Measurements from ENCODE around the gene TMA7. TPM values are rescaled to one million over a fixed set of nuclear protein-coding genes. Genes with fewer than 3 reads are reported as not detected.

The TMA7 gene
- total and polyA plus RNA-seq, 10 of the 15 experiments (the other 5 are each of a cell fraction or from before 2014, with no cell fraction given): 319 to 1,760 (median 752) TPM

GRCh38 chr3:48434591-48435222 is 5.3 kb upstream of the TMA7 start:
- Histone ChIP-seq H3K27me3 (replicated peaks in 1 of 2; ENCODE audit: control insufficient read depth in 2 of 2, insufficient read depth in 2 of 2, low read length in 1 of 2) (no peaks in the 10 kb centered on the region), H3K4me2 (ENCODE audit: control insufficient read depth, insufficient read depth) (no peak overlapping the region), H3K9ac (ENCODE audit: control insufficient read depth, insufficient read depth, low read length) (no peak overlapping the region), H2AFZ (ENCODE audit: control insufficient read depth, low read depth, low read length) (no peak overlapping the region), H3K27ac (ENCODE audit: control insufficient read depth, insufficient read depth) (no peak overlapping the region), H4K20me1 (ENCODE audit: control insufficient read depth, insufficient read depth) (no peaks in the 10 kb centered on the region), H3K79me2 (ENCODE audit: control insufficient read depth, insufficient read depth, low read length) (peaks cover 9% of the 10 kb centered on the region), H3K36me3 (ENCODE audit: control insufficient read depth in 2 of 2, insufficient read depth in 2 of 2, low read length in 1 of 2) (peaks cover 2 to 16% of the 10 kb centered on the region in 2 experiments; a peak in 2 of 4 replicates), H3K9me3 (replicated peaks; ENCODE audit: control insufficient read depth, insufficient read depth, low read length) (no peaks in the 10 kb centered on the region), H3K4me1 (ENCODE audit: control insufficient read depth, insufficient read depth, low read length) (peaks cover 29% of the 10 kb centered on the region), H3K4me3 (no peak overlapping the region)
- FAIRE-seq (no peak), ATAC-seq (no peak), DNase-seq (ENCODE audit: low read depth, low spot score) (no peak)
- WGBS (ENCODE audit: insufficient coverage, insufficient replicate concordance, low lambda C conversion rate, missing lambda C conversion rate): 76% methylated on average over 15 of the region's 15 CpGs
- ChIA-PET RAD21 (ENCODE audit: unreplicated experiment) (interaction anchor here (2.7 to 3.5 kb wide), 2 partner anchors 33 to 34 kb away, joined by 28 to 259 read pairs; no protein-coding TSS in a partner anchor), CTCF (interaction anchor here (1.0 to 12.5 kb wide), 12 partner anchors 17 to 395 kb away, joined by 3 to 757 read pairs (median 62); partner anchors contain the start of genes CAMP and PFKFB4), SMC1A (ENCODE audit: uncharacterized antibody, unreplicated experiment) (interaction anchor here (0.9 to 11.5 kb wide), 4 partner anchors 33 to 204 kb away, joined by 3 to 287 read pairs (median 34); no protein-coding TSS in a partner anchor), POLR2A (no interaction called here)
- TF ChIP-seq USF1 (IDR thresholded peaks at IDR 0.05; ENCODE audit: borderline replicate concordance, extremely low read length, insufficient read depth, low read depth, low read length) (peak; percentile 61), TCF7 (IDR thresholded peaks at IDR 0.05; ENCODE audit: borderline replicate concordance) (no peak)
- no TSS peak for BruUV-seq (replicated peaks)
- intact Hi-C loops (cut with micrococcal nuclease; ENCODE audit: unreplicated experiment) (no loop called here), in situ Hi-C loops (cut with MboI) (loop anchor here (5.0 kb wide), 3 partner anchors 32 to 202 kb away; no protein-coding TSS in a partner anchor)

GRCh38 chr3:48435223-48435595 is 4.8 kb upstream of the TMA7 start:
- ChIA-PET SMC1A (ENCODE audit: uncharacterized antibody, unreplicated experiment) (interaction anchor here (0.6 to 11.5 kb wide), 32 partner anchors 9 to 269 kb away, joined by 3 to 287 read pairs (median 9); partner anchors contain the start of genes ATRIP, CDC25A, PFKFB4 and SLC26A6), CTCF (interaction anchor here (1.0 to 12.5 kb wide), 45 partner anchors 8 to 913 kb away, joined by 3 to 757 read pairs (median 17); partner anchors contain the start of genes ATRIP, CAMP, CDC25A and NME6), RAD21 (ENCODE audit: unreplicated experiment) (interaction anchor here (1.3 to 4.9 kb wide), 27 partner anchors 9 to 250 kb away, joined by 3 to 259 read pairs (median 13); partner anchors contain the start of genes CDC25A, PFKFB4 and ZNF589), POLR2A (interaction anchor here (1.2 to 2.4 kb wide), 4 partner anchors 35 to 241 kb away, joined by 4 to 11 read pairs (median 5); no protein-coding TSS in a partner anchor)
- no peak for ATAC-seq
- H3K4me3 ChIP-seq: no peak overlapping the region
- peaks cover 2 to 16% of the 10 kb centered on the region in 2 experiments; a peak in 2 of 4 replicates for H3K36me3 ChIP-seq (ENCODE audit: control insufficient read depth in 2 of 2, insufficient read depth in 2 of 2, low read length in 1 of 2)
- H2AFZ ChIP-seq (ENCODE audit: control insufficient read depth, low read depth, low read length): no peak overlapping the region
- H3K9ac ChIP-seq (ENCODE audit: control insufficient read depth, insufficient read depth, low read length): no peak overlapping the region
- BruUV-seq (replicated peaks): no TSS peak
- H3K4me1 ChIP-seq (ENCODE audit: control insufficient read depth, insufficient read depth, low read length): peaks cover 26% of the 10 kb centered on the region
- no peak overlapping the region for H3K4me2 ChIP-seq (ENCODE audit: control insufficient read depth, insufficient read depth)
- H3K27me3 ChIP-seq (replicated peaks in 1 of 2; ENCODE audit: control insufficient read depth in 2 of 2, insufficient read depth in 2 of 2, low read length in 1 of 2): no peaks in the 10 kb centered on the region
- 39% methylated on average over 4 of the region's 4 CpGs for WGBS (ENCODE audit: insufficient coverage, insufficient replicate concordance, low lambda C conversion rate, missing lambda C conversion rate)
- H3K9me3 ChIP-seq (replicated peaks; ENCODE audit: control insufficient read depth, insufficient read depth, low read length): no peaks in the 10 kb centered on the region
- in situ Hi-C loops (cut with MboI) (loop anchor here (5.0 kb wide), 3 partner anchors 33 to 203 kb away; no protein-coding TSS in a partner anchor), intact Hi-C loops (cut with micrococcal nuclease; ENCODE audit: unreplicated experiment) (no loop called here)
- DNase-seq (ENCODE audit: low read depth, low spot score): no peak
- FAIRE-seq: no peak
- peaks cover 14% of the 10 kb centered on the region for H3K79me2 ChIP-seq (ENCODE audit: control insufficient read depth, insufficient read depth, low read length)
- H3K27ac ChIP-seq (ENCODE audit: control insufficient read depth, insufficient read depth): no peak overlapping the region
- no peaks in the 10 kb centered on the region for H4K20me1 ChIP-seq (ENCODE audit: control insufficient read depth, insufficient read depth)
- TF ChIP-seq NR2C2 (IDR thresholded peaks at IDR 0.05; ENCODE audit: borderline replicate concordance, control insufficient read depth, insufficient read length, low read depth): no peak
- TF ChIP-seq NKRF (conservative IDR thresholded peaks at IDR 0.05): no peak
- TF ChIP-seq CREB1 (IDR thresholded peaks at IDR 0.05; ENCODE audit: low read depth): no peak
- no peak for TF ChIP-seq CEBPB (IDR thresholded peaks at IDR 0.05; ENCODE audit: borderline replicate concordance in 1 of 2, low read depth in 2 of 2, low read length in 2 of 2)
- no peak for TF ChIP-seq RELA (IDR thresholded peaks at IDR 0.05; ENCODE audit: borderline replicate concordance, partially characterized antibody)
- no peak for TF ChIP-seq SIN3A (IDR thresholded peaks at IDR 0.05; ENCODE audit: low read depth, low read length)
- no peak for TF ChIP-seq SMC3 (IDR thresholded peaks at IDR 0.05; ENCODE audit: borderline replicate concordance, low read length)
- TF ChIP-seq CBFB (IDR thresholded peaks at IDR 0.05; ENCODE audit: low read depth): no peak
- no peak for TF ChIP-seq NRF1 (conservative IDR thresholded peaks at IDR 0.05; ENCODE audit: low read depth, low read length)
- TF ChIP-seq ETV6 (conservative IDR thresholded peaks at IDR 0.05 in 1 of 2, IDR thresholded peaks at IDR 0.05 in 1 of 2; ENCODE audit: borderline replicate concordance in 1 of 2, low read depth in 1 of 2): no peak

Measured in GM12878 (cell line).